H1 (cell line): Measurements from ENCODE around the gene IL21R. TPM values are rescaled to one million over a fixed set of nuclear protein-coding genes. Genes with fewer than 3 reads are reported as not detected.
A peak's percentile ranks its signal among the peaks of the same experiment; 100 is the strongest.

ENCODE experiments used
- CTCF ChIA-PET: fragments of 300-600 bp; sonication (Branson Sonifier 250); formaldehyde crosslinking; loops from one replicate; lab custom pipeline; 2021; ENCODE audit not compliant: partially characterized antibody; lab: Charles Lee
- POLR2A ChIA-PET: fragments of 300-600 bp; sonication (Branson Sonifier 250); formaldehyde crosslinking; loops from one replicate; lab custom pipeline; 2021; ENCODE audit warnings: inconsistent platforms; ENCODE audit not compliant: partially characterized antibody; lab: Charles Lee
- DNase-seq, 2 experiments: peaks; one replicate each; pipeline versions ENCODE4 v3.0.0 to v3.0.0-alpha.2; 2010 to 2022; ENCODE audit warnings: low spot score in 2 of 2, low read depth in 1 of 2, mixed read lengths in 1 of 2
- FAIRE-seq: peaks from 2 replicates; lab custom pipeline; 2011; peaks lifted over from hg19 to GRCh38; lab: Jason Lieb, UNC
- H2AFZ ChIP-seq: 2 replicates; pipeline ENCODE4 v1.8.1; 2012; ENCODE audit warnings: low read length, inconsistent platforms
- H2AK5ac ChIP-seq: 2 replicates; pipeline ENCODE4 v1.6.1; 2013; ENCODE audit warnings: low read depth, low read length
- H2BK120ac ChIP-seq: replicated peaks from 2 replicates; pipeline ENCODE3; 2013; ENCODE audit warnings: low read depth, low read length, inconsistent platforms
- H2BK12ac ChIP-seq: 2 replicates; pipeline ENCODE4 v1.6.1; 2013; ENCODE audit warnings: low read depth, low read length
- H2BK15ac ChIP-seq: 2 replicates; pipeline ENCODE4 v1.6.1; 2013; ENCODE audit warnings: low read length
- H2BK20ac ChIP-seq: 2 replicates; pipeline ENCODE4 v1.6.1; 2013; ENCODE audit warnings: low read length
- H2BK5ac ChIP-seq: 2 replicates; pipeline ENCODE4 v1.6.1; 2013; ENCODE audit warnings: low read depth, low read length
- H3K14ac ChIP-seq: 2 replicates; pipeline ENCODE4 v1.6.1; 2013; ENCODE audit warnings: inconsistent platforms; ENCODE audit not compliant: insufficient read length
- H3K18ac ChIP-seq: 2 replicates; pipeline ENCODE4 v1.6.1; 2013; ENCODE audit warnings: low read length; ENCODE audit errors: extremely low read depth
- H3K23ac ChIP-seq: 2 replicates; pipeline ENCODE4 v1.6.1; 2013; ENCODE audit warnings: inconsistent platforms; ENCODE audit not compliant: insufficient read length
- H3K23me2 ChIP-seq: 2 replicates; pipeline ENCODE4 v1.6.1; 2013; ENCODE audit warnings: low read depth, low read length
- H3K27ac ChIP-seq: 2 replicates; pipeline ENCODE4 v1.6.1; 2011; ENCODE audit warnings: low read depth, low read length, inconsistent platforms
- H3K27me3 ChIP-seq, 4 experiments: replicated peaks in 1 of 4; 1 replicate in 1 of 4; 2 replicates in 3 of 4; pipeline versions ENCODE4 v1.6.1 to v1.8.1; 2011 to 2013; ENCODE audit warnings: low read length in 3 of 4, mild to moderate bottlenecking in 3 of 4, inconsistent platforms in 2 of 4, mixed read lengths in 2 of 4, moderate library complexity in 1 of 4; ENCODE audit not compliant: control insufficient read depth in 3 of 4, insufficient read depth in 3 of 4; ENCODE audit errors: extremely low read depth in 1 of 4
- H3K36me3 ChIP-seq, 4 experiments: 2 replicates each; pipeline versions ENCODE4 v1.6.1 to v1.8.1; 2011 to 2013; ENCODE audit warnings: mild to moderate bottlenecking in 4 of 4, low read length in 3 of 4, moderate library complexity in 2 of 4, control low read depth in 1 of 4, inconsistent platforms in 1 of 4; ENCODE audit not compliant: insufficient read depth in 4 of 4, control insufficient read depth in 2 of 4
- H3K4ac ChIP-seq: replicated peaks from 2 replicates; pipeline ENCODE3; 2013; ENCODE audit warnings: low read length, low read depth, mixed read lengths, inconsistent platforms; ENCODE audit not compliant: insufficient read length
- H3K4me1 ChIP-seq, 4 experiments: replicated peaks in 1 of 4; 1 replicate in 1 of 4; 2 replicates in 3 of 4; pipeline versions ENCODE4 v1.6.1 to v1.8.1; 2011 to 2013; ENCODE audit warnings: low read length in 3 of 4, inconsistent platforms in 2 of 4, mixed read lengths in 1 of 4; ENCODE audit not compliant: insufficient read depth in 4 of 4, control insufficient read depth in 3 of 4
- H3K4me2 ChIP-seq, 2 experiments: 2 replicates each; pipeline versions ENCODE4 v1.6.1 to v1.8.1; 2011 to 2013; ENCODE audit warnings: low read depth in 2 of 2, low read length in 2 of 2, control low read depth in 1 of 2, inconsistent platforms in 1 of 2, mild to moderate bottlenecking in 1 of 2; ENCODE audit not compliant: insufficient read depth in 1 of 2
- H3K4me3 ChIP-seq, 4 experiments: fragments of 200-600, 300-600 bp in 1 of 4; sonication (generic), shearing (Covaris generic), sonication (Bioruptor Twin) in 1 of 4; 2 replicates each; pipeline versions ENCODE4 v1.5.1 to v1.8.1; 2011 to 2016; ENCODE audit warnings: low read length in 4 of 4, low read depth in 3 of 4, control low read depth in 2 of 4, inconsistent platforms in 2 of 4, mild to moderate bottlenecking in 2 of 4, mixed read lengths in 1 of 4, moderate library complexity in 1 of 4; ENCODE audit not compliant: insufficient read depth in 2 of 4; ENCODE audit errors: extremely low read depth in 1 of 4
- H3K56ac ChIP-seq: replicated peaks from 2 replicates; pipeline ENCODE3; 2013; ENCODE audit warnings: low read depth, mild to moderate bottlenecking, mixed read lengths, low read length, inconsistent platforms; ENCODE audit not compliant: insufficient read length
- H3K79me1 ChIP-seq: 2 replicates; pipeline ENCODE4 v1.6.1; 2013; ENCODE audit warnings: low read depth, low read length, control low read depth
- H3K79me2 ChIP-seq, 2 experiments: 2 replicates each; pipeline versions ENCODE4 v1.6.1 to v1.8.1; 2012 to 2013; ENCODE audit warnings: low read length in 2 of 2, mild to moderate bottlenecking in 2 of 2, inconsistent platforms in 1 of 2; ENCODE audit not compliant: insufficient read depth in 2 of 2, control insufficient read depth in 1 of 2
- H3K9ac ChIP-seq, 4 experiments: replicated peaks in 1 of 4; 1 replicate in 1 of 4; 2 replicates in 3 of 4; pipeline versions ENCODE4 v1.6.1 to v1.8.1; 2011 to 2013; ENCODE audit warnings: low read depth in 3 of 4, low read length in 3 of 4, control low read depth in 2 of 4, mild to moderate bottlenecking in 2 of 4, moderate library complexity in 2 of 4, inconsistent platforms in 1 of 4; ENCODE audit errors: extremely low read depth in 1 of 4
- H3K9me3 ChIP-seq, 2 experiments: 2 replicates each; pipeline versions ENCODE4 v1.6.1 to v1.8.1; 2012 to 2013; ENCODE audit warnings: mild to moderate bottlenecking in 2 of 2, moderate library complexity in 2 of 2, control low read depth in 1 of 2, inconsistent platforms in 1 of 2, low read depth in 1 of 2, low read length in 1 of 2, mixed read lengths in 1 of 2; ENCODE audit not compliant: insufficient read depth in 2 of 2
- H4K20me1 ChIP-seq, 2 experiments: replicated peaks in 1 of 2; 2 replicates each; pipeline versions ENCODE3 to v1.8.1; 2011 to 2013; ENCODE audit warnings: inconsistent platforms in 2 of 2, low read length in 2 of 2, mild to moderate bottlenecking in 1 of 2; ENCODE audit not compliant: insufficient read depth in 2 of 2, control insufficient read depth in 1 of 2
- H4K5ac ChIP-seq: 2 replicates; pipeline ENCODE4 v1.6.1; 2013; ENCODE audit warnings: low read length, low read depth, mixed read lengths, inconsistent platforms; ENCODE audit not compliant: insufficient read length
- H4K8ac ChIP-seq: 2 replicates; pipeline ENCODE4 v1.8.0; 2013; ENCODE audit warnings: mild to moderate bottlenecking, moderate library complexity, low read length, inconsistent platforms; ENCODE audit not compliant: insufficient read depth; ENCODE audit errors: extremely low read depth
- H4K91ac ChIP-seq: replicated peaks from 2 replicates; pipeline ENCODE3; 2013; ENCODE audit warnings: low read length, mixed read lengths, inconsistent platforms; ENCODE audit not compliant: insufficient read length
- EP300 ChIP-seq, 2 experiments: IDR thresholded peaks; 1 replicate in 1 of 2; 2 replicates in 1 of 2; pipeline ENCODE4 v1.6.1; 2011 to 2012; ENCODE audit warnings: low read depth in 2 of 2, low read length in 2 of 2, mild to moderate bottlenecking in 2 of 2, borderline replicate concordance in 1 of 2, inconsistent platforms in 1 of 2, moderate library complexity in 1 of 2
- POLR2A ChIP-seq, 2 experiments: IDR thresholded peaks; 1 replicate in 1 of 2; 2 replicates in 1 of 2; pipeline ENCODE4 v1.6.1; 2011; ENCODE audit warnings: low read depth in 2 of 2, low read length in 2 of 2, mild to moderate bottlenecking in 2 of 2; ENCODE audit errors: control extremely low read depth in 1 of 2
- WGBS, 2 experiments: shearing (Covaris generic) in 1 of 2; methylation state at CpG; one replicate each; pipeline versions ENCODE4 v1.1.6 to v1.1.7; 2013 to 2015; ENCODE audit warnings: low lambda C conversion rate in 2 of 2, mixed read lengths in 2 of 2, inconsistent platforms in 1 of 2, low coverage in 1 of 2, missing lambda C conversion rate in 1 of 2; ENCODE audit not compliant: insufficient replicate concordance in 2 of 2, insufficient coverage in 1 of 2, insufficient read length in 1 of 2; ENCODE audit errors: extremely low coverage in 1 of 2, missing lambda C conversion rate in 1 of 2; 5-methylcytosine and 5-hydroxymethylcytosine counted together
- polyA plus RNA-seq, 7 experiments: library from polyadenylated mRNA; depleted of rRNA in 3 of 7; stranded (reverse) in 5 of 7; unstranded in 2 of 7; fragments of >200 nt in 5 of 7; fragments of 200-250 nt in 2 of 7; gene quantifications; 1 replicate in 5 of 7; 2 replicates in 1 of 7; 4 replicates in 1 of 7; pipeline versions ENCODE4 v1.2.1 to v1.2.3, GENCODE V29; 2011 to 2013; ENCODE audit warnings: missing spikeins in 2 of 7, mixed read lengths in 2 of 7
- total RNA-seq: library from RNA; stranded (reverse); fragmentation: NEBNext Ultra II Directional; extraction: Animal tissue kit (Norgen Biotek cat#: 25700); gene quantifications from 2 replicates; pipeline ENCODE4 v1.2.1, GENCODE V29; 2021
- TF ChIP-seq, protein P1 (sequence below): IDR thresholded peaks from 2 replicates; pipeline ENCODE4 v1.6.1; 2012; ENCODE audit warnings: low read length, inconsistent platforms

IL21R gene
- total and polyA plus RNA-seq, 2 of the 8 experiments (the other 6 are each of a cell fraction or from before 2014, with no cell fraction given) = 0.34 to 0.70 TPM

DNA sequence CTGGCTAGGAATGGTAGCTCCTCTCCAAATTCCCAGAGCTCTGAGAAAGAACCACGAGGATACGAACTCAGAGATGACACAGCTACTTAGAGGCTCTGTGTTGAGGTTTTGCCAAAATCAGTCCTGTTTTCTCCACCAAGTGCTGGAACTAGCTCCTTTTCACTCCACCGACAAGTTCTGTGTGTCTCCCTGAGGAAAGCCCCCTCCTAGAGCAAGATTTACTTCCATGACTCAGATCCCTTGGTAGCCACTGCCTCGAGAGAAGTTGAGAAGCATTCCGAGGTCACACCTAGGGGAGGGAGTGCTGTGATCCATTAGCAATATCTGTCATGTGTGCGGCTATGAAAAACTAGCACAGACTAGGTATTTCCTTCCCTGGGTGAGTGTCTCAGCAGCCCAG, 30.6 kb downstream of the IL21R start:
- Histone ChIP-seq H3K4me2 (no peak overlapping the region), H3K9me3 (no peaks in the 10 kb centered on the region), H4K5ac (no peak overlapping the region), H3K23ac (no peak overlapping the region), H2BK12ac (no peak overlapping the region), H2BK15ac (no peak overlapping the region), H3K23me2 (no peaks in the 10 kb centered on the region), H2AFZ (peak overlapping the region; percentile 37; the same call in 1 of the 2 replicates), H3K27me3 (no peaks in the 10 kb centered on the region), H3K4me1 (no peaks in the 10 kb centered on the region), H3K56ac (no peak overlapping the region), H3K79me1 (0 out of 2 replicates have a peak, but pooled peaks cover 2% of the 10 kb centered on the region), H3K14ac (no peak overlapping the region), H3K18ac (no peak overlapping the region), H3K27ac (no peak overlapping the region), H4K20me1 (no peaks in the 10 kb centered on the region), H2BK120ac (no peak overlapping the region), H2BK5ac (no peak overlapping the region), H3K4ac (no peak overlapping the region), H3K36me3 (no peaks in the 10 kb centered on the region), H4K8ac (no peak overlapping the region), H3K4me3 (no peak overlapping the region), H3K9ac (no peak overlapping the region), H4K91ac (no peak overlapping the region), H3K79me2 (no peaks in the 10 kb centered on the region), H2AK5ac (no peak overlapping the region), H2BK20ac (no peak overlapping the region)
- POLR2A ChIA-PET = no interaction called here
- DNase-seq = no peak
- 79% methylated on average over 6 of the region's 6 CpGs; no CpG with 5 or more reads in 1 of the 2 experiments for WGBS, 2 experiments
- no peak for FAIRE-seq
- TF ChIP-seq POLR2A (IDR thresholded peaks at IDR 0.05; ENCODE audit: control extremely low read depth in 1 of 2, low read depth in 2 of 2, low read length in 2 of 2) (no peak), EP300 (IDR thresholded peaks at IDR 0.05; ENCODE audit: borderline replicate concordance in 1 of 2, low read depth in 2 of 2, low read length in 2 of 2) (no peak)
- TF ChIP-seq, protein P1, sequence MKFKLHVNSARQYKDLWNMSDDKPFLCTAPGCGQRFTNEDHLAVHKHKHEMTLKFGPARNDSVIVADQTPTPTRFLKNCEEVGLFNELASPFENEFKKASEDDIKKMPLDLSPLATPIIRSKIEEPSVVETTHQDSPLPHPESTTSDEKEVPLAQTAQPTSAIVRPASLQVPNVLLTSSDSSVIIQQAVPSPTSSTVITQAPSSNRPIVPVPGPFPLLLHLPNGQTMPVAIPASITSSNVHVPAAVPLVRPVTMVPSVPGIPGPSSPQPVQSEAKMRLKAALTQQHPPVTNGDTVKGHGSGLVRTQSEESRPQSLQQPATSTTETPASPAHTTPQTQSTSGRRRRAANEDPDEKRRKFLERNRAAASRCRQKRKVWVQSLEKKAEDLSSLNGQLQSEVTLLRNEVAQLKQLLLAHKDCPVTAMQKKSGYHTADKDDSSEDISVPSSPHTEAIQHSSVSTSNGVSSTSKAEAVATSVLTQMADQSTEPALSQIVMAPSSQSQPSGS = no peak
- CTCF ChIA-PET = no interaction called here
